Left renal cortex interstitium (tissue), 4 donors: ENCODE data around the gene SLC18A3. TPM values are rescaled to one million over a fixed set of nuclear protein-coding genes. Genes with fewer than 3 reads are reported as not detected.

Source experiments
- DNase-seq, 4 donors: peaks; one replicate each; pipeline ENCODE4 v3.0.0-alpha.2; 2013; ENCODE audit warnings: low read depth in 4 of 4, low spot score in 2 of 4, missing footprints in 1 of 4
- polyA plus RNA-seq, 4 donors: library from polyadenylated mRNA; unstranded; fragments of 120-200 nt; gene quantifications; one replicate each; pipeline ENCODE4 v1.2.1, GENCODE V29; 2013; ENCODE audit not compliant: insufficient read length in 4 of 4

The SLC18A3 gene
- polyA plus RNA-seq, 4 donors = 0.06 TPM; not detected in 3

DNA sequence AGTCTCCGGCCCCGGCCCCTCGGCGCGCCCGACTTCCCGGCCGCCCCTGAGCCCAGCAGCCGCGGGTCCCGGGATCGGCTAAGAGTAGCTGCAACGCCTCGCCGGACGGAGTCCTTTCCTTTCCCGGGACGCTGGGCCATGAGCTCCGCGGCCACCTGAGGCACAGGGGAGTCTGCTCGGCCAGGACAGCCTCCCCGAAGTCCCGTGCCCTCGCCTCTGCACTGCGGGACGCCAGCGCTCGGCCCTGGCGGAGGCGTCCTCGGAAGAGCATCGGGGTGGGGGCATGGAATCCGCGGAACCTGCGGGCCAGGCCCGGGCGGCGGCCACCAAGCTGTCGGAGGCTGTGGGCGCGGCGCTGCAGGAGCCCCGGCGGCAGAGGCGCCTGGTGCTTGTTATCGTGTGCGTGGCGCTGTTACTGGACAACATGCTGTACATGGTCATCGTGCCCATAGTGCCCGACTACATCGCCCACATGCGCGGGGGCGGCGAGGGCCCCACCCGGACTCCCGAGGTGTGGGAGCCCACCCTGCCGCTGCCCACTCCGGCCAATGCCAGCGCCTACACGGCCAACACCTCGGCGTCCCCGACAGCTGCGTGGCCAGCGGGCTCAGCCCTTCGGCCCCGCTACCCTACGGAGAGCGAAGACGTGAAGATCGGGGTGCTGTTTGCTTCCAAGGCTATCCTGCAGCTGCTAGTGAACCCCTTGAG lies 502 bp downstream of the SLC18A3 start:
- DNase-seq = no peak

DNA sequence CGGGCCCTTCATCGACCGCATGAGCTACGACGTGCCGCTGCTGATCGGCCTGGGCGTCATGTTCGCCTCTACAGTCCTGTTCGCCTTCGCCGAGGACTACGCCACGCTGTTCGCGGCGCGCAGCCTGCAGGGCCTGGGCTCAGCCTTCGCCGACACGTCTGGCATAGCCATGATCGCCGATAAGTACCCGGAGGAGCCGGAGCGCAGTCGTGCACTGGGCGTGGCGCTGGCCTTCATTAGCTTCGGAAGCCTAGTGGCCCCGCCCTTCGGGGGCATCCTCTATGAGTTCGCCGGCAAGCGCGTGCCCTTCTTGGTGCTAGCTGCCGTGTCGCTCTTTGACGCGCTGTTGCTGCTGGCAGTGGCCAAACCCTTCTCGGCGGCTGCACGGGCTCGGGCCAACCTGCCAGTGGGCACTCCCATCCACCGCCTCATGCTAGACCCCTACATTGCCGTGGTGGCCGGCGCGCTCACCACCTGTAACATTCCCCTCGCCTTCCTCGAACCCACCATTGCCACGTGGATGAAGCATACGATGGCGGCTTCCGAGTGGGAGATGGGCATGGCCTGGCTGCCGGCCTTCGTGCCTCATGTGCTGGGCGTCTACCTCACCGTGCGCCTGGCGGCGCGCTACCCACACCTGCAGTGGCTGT lies 1.2 kb downstream of the SLC18A3 start:
- DNase-seq = no peak

DNA sequence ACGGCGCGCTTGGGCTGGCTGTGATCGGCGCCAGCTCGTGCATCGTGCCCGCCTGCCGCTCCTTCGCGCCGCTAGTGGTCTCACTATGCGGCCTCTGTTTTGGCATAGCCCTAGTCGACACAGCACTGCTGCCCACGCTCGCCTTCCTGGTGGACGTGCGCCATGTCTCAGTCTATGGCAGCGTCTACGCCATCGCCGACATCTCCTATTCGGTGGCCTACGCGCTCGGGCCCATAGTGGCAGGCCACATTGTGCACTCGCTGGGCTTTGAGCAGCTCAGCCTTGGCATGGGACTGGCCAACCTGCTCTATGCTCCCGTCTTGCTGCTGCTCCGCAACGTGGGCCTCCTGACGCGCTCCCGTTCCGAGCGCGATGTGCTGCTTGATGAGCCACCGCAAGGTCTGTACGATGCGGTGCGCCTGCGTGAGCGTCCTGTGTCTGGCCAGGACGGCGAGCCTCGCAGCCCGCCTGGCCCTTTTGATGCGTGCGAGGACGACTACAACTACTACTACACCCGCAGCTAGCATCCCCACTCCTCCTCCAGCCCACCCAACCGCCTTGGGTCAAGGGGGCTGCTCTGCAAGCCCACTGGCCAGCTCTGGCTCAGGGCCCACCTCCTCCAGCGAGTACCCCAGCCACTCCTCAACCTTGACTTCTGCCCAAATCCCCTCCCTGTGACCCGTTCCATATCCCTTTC lies 1.9 kb downstream of the SLC18A3 start:
- no peak for DNase-seq

DNA sequence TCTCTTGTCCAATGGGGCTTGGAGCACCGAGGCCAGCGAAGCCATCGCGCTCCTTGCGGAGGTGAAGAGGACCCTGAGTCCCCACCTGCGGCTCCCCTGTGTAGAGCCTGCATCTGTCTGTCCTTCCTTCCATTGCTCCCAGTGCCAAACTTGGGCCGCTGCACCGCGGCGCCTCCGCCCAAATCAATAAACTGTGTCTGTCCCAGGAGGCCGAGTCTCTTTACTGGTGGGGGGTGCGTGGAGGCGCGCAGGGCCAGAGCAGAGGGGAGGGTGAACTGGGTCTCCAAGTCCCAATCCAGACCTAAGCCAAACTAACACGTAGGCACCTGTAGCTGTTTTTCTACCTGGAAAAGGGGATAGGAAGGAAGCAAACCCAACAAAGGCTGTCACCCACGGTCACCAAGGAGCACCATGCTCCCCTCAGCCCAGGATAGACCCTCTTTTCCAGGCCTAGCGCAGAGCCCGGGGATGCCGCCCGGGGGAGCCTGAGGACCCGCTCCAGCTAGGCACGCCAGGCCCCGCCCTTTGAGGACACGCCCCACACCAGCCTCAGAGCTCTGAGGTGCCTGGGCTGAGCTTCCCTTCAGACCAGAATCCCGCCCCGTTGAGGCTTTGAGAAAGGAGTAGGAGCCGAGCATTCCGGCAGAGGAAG lies 2.5 kb downstream of the SLC18A3 start:
- no peak for DNase-seq

DNA sequence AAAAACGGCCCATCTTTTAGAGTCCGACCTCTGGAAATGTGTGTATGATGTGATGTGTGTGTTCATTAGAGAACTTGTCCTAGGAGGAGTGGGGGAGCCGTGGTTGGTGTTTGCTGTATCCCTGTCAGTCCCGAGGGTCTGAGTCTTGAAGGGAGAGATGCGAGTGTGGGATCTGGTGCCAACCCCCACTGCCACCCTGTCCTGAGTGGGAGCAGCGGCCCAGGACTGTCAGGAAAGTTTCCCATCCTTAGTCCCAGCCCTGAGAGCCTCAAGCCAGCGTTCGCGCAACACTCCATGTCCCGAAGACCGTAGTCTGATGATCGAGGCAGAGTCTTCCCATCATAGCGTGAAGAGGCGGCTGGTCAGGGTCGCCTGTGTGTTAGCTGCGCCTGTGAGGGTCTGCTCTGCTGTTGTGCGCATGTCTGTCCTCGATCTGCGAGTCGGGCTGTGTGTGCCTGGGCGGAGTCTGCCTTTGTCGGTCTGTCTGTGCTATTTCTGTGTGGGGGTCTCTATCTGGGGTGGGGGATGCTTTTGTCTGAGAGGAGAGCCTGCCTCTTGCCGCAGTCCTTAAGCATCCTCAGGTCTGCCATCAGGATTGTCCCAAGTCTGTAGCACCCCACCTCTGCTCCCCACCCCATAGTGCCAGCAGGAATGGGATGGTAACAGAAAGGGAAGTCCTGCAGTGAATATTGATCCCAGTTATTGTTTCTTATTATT lies 3.2 kb downstream of the SLC18A3 start:
- DNase-seq = no peak

DNA sequence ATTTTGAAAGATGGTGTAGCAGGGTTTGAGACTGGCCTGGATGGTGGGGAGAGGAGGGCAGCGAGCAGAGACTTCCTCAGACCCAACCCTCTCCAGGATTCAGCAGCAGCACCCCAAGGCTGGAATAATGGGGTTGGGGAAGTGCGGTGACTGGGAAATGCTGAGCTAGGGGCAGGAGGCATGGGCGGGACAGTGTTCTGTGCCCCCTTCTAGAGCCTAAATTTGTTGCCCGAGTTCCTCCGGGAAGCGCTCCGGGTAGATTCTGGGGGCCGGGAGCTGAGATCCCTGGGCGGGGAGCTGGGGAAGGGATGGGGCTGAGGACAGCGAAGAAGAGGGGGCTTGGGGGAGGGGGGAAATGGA lies 3.8 kb downstream of the SLC18A3 start, which contains the start of gene CHAT:
Gene CHAT, plus strand, starts transcription at position 156 of the 360 bp plus-strand sequence. Its CDS starts 153 bp downstream, at position 309.
- no peak for DNase-seq

DNA sequence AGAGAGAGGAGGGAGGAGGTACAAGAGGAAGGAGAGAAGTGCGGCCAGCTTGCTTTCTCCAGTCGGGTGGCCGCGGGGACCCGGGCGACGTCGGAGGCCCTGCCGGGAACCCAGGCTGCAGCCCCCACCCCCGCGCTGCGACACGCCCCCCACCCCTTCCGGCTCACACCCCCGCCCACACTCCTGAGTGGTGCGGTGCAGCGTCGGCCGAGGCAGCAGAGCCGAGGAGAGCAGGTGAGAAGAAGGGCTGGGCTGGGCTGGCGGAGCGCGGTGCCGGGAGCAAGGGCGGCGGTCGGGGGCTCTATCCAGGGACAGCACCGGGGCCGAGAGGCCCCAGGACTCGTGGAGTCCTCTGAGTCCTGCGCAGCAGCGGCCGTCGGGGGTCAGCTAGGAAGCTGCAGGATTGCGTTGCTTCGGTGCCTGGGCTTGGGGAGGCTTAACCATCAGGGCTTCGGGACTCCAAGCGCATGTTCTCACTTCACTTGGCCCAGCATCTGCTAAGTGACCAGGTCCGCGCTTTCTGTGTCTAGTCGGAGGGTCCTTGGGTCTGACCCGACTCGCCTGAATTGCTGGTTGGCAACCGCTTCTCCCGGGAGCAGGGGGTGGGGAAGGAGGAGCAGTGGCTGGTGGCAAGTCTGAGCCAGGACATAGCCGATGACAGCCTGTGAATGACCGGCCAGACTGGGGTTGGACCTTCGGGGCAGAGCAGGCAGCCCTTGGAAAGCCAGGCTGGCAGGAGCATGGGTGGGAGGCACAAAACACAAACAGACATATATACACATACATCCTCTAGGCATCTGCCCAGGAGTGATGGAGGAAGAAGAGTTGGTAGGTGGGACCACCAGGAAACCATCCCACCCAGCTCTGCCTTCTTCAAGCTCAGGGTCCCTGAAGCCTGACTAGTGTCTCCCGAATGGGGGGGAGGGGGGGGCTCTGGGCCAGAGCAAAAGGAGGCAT lies 4.4 kb downstream of the SLC18A3 start:
- DNase-seq = no peak

DNA sequence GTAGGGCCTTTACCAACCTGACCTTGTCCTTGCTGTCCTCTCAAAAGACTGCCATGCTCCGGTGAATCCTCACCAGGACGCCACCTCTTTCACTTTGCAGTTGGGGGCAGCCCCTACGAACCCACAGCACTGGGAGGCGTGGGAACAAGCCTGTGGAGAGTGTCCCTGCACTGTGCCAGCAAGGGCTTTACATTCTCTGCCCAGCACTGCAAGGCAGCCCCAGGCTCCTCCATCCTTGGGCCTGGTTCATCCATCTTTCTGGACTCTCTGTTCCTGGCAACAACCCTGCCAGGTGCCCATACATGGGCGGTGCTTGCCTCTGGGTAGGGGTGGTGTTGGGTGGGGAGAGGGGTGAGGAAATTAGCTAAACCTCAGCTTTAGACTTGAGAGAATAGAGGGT lies 5.1 kb downstream of the SLC18A3 start:
- DNase-seq = no peak

DNA sequence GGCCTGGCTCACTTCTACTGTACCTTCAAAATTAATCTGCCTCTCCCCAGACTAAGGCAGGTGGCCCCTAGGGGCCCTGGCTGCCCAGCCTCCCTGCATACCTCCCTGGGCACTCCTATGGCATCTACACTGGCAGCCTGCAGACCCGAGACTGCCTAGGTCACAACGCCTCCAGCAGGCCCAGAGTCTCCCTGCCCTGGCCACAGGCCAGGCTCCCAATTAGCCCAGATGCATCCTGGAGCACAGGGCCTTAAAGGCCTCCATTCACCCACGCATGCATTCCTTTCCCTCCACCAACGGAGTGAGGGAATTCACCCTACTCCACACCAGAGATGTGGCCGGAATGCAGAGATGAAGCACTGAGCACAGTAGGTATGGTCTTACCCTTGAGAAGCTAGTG lies 5.6 kb downstream of the SLC18A3 start:
- DNase-seq = no peak

DNA sequence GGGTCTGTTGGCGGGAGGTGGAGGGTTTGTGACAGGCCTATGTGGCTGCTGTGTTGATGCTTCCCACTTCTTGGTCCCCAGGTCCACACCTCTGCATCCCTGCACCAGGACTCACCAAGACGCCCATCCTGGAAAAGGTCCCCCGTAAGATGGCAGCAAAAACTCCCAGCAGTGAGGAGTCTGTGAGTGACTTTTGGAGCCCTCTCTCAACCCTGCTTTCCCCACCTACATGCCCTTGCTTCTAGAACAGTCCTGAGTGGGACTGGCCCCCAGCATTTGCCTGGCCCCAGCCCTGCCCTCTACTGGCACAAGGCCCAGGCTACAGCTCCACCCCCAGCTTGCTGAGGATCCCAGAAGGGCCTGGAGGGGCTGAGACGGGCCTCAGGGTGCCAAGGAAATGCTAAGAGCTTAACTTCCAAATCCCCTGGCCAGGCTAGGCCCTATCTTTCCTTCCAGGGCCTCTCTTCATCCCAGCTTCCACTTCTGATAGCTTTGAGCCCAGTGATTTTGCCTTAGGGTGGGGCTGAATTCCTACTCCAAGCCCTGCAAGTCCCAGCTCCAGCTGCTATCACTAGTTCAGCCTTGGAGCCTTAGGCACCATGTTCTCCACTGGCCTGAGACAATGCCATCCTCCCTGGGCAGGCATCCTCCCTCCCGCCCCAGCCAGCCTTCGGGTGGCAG lies 6.5 kb downstream of the SLC18A3 start:
- no peak for DNase-seq

DNA sequence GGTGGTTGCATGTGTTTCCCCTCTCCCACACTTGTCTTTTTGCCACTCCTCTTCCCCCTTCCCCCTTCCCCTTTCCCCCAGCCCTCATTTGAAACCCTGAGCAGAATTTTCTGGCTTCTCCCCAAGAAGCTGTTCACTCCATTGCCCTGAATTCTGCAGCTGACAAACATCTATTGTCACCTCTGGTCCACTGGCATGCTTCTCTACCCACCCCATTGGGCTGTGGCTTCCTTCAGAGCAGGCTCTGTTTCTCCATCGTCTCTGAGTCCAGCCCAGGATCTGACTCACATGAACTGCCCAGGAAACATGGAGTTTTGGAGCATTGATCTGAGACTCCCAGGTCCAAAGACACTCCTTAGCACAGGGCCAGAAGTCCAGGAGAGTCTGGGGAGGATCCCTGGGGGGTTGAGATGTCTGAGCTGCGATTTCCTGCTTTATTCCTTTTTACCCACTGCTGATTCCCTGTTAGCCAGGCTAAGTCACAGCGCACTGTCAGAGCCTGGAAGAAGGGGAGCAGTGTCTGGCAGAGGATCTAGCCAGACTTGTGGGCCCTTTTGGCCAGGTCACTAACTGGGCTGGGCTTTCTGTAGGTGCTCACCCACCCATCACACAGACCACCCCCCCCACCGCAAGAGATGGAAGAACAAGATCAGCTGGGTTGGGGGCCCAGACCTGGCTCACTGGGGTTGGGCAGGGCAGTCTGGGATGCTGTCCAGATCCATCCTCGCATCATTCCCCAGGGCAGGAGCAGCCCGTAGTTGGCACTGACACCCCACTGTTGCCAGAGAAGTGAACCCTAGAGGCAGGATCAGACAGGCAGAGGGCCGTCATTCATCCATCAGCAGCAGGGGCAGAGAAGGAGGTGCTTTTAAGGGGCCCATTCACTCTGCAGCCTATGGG lies 7.3 kb downstream of the SLC18A3 start:
- no peak for DNase-seq

DNA sequence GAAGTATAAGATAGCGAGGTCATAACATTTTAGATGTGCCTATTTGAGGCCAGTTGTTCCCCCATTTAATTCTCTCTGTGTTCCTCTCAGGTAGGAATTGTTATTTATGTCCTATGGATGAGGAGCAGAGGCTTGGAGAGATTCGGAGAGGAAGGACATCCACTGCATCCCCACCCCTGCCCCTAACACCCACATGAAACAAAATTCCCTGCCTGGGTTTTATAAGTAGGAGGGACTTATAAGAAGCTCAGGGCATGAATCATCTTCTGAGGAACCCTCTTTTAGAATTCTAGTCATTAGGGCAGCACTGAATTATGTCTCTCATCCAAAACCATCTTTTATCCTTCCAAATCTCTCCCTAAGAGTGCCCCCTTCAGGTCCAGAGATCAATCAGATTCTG lies 8.7 kb downstream of the SLC18A3 start:
- no peak for DNase-seq

DNA sequence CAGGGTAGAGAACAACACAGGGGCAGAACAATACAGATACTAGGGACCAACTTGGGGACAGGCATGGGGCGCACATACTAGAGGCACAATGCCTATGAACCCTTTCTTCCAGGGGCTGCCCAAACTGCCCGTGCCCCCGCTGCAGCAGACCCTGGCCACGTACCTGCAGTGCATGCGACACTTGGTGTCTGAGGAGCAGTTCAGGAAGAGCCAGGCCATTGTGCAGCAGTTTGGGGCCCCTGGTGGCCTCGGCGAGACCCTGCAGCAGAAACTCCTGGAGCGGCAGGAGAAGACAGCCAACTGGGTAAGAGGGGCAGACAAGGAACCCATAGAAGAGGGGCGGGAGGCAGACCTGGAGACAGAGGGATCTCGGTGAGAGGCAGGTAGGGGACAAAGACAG lies 9.5 kb downstream of the SLC18A3 start:
- DNase-seq = no peak

DNA sequence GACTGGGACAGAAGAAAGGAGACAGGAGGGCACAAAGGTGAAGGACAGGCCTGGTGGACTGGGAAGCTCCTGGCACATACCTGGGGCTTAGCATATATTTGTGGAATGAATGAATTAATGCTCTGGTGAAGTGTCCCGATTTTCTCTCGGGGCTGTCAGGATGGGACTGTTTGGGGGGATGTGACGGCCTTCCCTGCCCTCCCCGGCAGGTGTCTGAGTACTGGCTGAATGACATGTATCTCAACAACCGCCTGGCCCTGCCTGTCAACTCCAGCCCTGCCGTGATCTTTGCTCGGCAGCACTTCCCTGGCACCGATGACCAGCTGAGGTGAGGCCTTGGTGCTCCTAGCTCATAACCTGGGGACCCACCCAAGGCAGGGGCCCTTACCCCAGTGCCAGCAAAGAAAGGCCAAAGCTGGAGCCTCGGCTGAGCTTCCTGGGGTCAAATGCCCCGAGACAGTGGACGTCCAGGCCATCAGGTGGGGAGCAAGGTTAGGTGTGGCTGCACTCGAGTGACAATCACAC lies 10.2 kb downstream of the SLC18A3 start:
- no peak for DNase-seq

DNA sequence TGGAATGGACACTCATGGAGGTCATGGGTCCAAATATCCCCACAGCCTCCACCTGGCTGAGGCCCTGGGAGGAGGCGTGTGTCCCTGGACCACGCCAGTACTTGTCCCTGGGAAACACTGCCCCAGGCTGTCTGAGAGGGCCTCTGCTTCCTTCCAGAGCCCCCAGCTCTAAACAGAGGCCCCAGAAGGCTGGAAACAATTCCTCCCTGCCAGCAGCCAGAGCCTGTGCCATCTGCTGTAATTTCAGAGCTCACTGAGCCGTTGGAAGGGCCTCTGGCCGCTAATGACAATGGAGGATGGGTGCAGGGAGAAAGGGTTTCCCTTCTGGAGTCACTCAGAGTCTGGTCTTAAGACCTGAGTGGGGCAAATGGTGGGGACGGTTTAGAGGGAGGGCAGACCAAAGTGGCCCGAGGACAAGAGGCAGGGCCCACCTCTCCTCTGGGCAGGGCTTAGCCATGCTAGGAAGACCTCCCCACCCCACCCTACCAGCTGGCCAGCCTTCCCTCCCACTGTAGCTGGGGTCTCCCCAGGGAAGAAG lies 10.8 kb downstream of the SLC18A3 start:
- DNase-seq = no peak

DNA sequence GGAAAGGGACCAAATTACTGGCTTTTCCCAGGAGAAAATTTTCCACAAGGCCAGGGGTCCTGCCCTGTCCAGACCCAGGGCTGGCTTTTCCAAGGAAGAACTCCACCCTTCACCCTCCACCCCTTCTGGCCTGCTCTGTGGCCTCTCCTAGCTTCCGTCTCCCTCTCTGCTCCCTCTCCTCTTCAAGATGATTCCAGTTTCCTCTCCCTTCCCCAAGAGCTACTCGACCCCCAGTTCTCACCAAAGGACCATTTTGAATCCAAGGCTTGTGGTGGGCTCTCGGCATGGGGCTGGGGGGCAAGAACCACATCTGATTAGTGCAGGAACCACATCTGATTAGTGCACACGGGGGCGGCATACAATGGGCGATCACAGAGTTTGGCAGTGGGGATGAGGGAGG lies 11.5 kb downstream of the SLC18A3 start:
- no peak for DNase-seq
